GM18907 (cell line): ENCODE measurements around the gene GALNT14.
A peak's percentile ranks its signal among the peaks of the same experiment; 100 is the strongest.

ENCODE experiments used
- ATAC-seq: cut with Tn5 transposase; IDR thresholded peaks from one replicate; pipeline ENCODE4 v1.9.1; 2021; ENCODE audit warnings: mild to moderate bottlenecking, moderate library complexity; ENCODE audit not compliant: unreplicated experiment

GALNT14 gene

GRCh38 chr2:30862054-30862651, 276.1 kb downstream of the GALNT14 start:
- peak; percentile 78 for ATAC-seq

- no peak for ATAC-seq
These were observed 277.5 kb downstream of the GALNT14 start for GRCh38 chr2:30860726-30861125.
